NCI-H2171 treated with DMSO at 0.1 percent for 48 hours (cell line): Measurements from ENCODE around the gene DUSP3.
A peak's percentile ranks its signal among the peaks of the same experiment; 100 is the strongest.

Experiments used
- DNase-seq: peaks from one replicate; lab custom pipeline; 2025; lab: John Stamatoyannopoulos, UW

The DUSP3 gene

GRCh38 chr17:43732958-43733357, 45.8 kb downstream of the DUSP3 start:
- no peak for DNase-seq

- no peak for DNase-seq
Observed at GRCh38 chr17:43728081-43728480, 50.7 kb downstream of the DUSP3 start.

- no peak for DNase-seq
Observed at GRCh38 chr17:43723697-43724359, 54.9 kb downstream of the DUSP3 start.

GRCh38 chr17:43722870-43723665, 55.7 kb downstream of the DUSP3 start:
- no peak for DNase-seq

GRCh38 chr17:43722269-43722619, 56.5 kb downstream of the DUSP3 start:
- DNase-seq, result no peak

- DNase-seq, result no peak
Observed at GRCh38 chr17:43721537-43722268, 57.1 kb downstream of the DUSP3 start.

- peak; percentile 19 for DNase-seq
Observed at GRCh38 chr17:43720311-43721060, 58.3 kb downstream of the DUSP3 start.

- no peak for DNase-seq
Observed at GRCh38 chr17:43719578-43719977, 59.2 kb downstream of the DUSP3 start.

GRCh38 chr17:43718544-43718943, 60.2 kb downstream of the DUSP3 start:
- no peak for DNase-seq

- DNase-seq, result no peak
Observed at GRCh38 chr17:43717913-43718312, 60.9 kb downstream of the DUSP3 start.
